C4-2B (cell line): Measurements from ENCODE around the gene WWOX.

Experiments
- ZFX ChIP-seq: fragments of 450-650 bp; IDR thresholded peaks from 2 replicates; pipeline ENCODE4 v1.6.1; 2017
- TF ChIP-seq, protein P1 (sequence below): fragments of 450-650 bp; conservative IDR thresholded peaks from 2 replicates; pipeline ENCODE4 v1.5.1; 2017; ENCODE audit warnings: mild to moderate bottlenecking

DNA sequence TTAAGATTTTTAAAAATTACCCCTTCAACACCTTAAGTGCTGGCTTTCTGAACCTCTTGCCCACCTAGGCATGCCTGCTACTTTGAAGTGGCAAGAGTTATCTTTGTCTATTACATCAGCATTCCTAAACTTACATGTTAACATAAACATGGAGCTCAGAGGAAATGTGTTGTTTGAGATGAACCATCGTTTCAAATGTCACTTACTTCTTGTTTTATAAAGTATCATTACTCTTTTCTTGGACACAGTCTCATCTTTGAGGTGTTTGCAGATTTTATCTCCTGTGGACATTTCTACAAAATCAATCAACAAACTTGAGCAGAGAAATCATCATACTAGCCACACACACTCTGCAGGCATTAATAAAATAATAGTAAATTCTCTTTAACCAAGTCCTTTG lies 184.9 kb downstream of the WWOX start:
- TF ChIP-seq, protein P1, sequence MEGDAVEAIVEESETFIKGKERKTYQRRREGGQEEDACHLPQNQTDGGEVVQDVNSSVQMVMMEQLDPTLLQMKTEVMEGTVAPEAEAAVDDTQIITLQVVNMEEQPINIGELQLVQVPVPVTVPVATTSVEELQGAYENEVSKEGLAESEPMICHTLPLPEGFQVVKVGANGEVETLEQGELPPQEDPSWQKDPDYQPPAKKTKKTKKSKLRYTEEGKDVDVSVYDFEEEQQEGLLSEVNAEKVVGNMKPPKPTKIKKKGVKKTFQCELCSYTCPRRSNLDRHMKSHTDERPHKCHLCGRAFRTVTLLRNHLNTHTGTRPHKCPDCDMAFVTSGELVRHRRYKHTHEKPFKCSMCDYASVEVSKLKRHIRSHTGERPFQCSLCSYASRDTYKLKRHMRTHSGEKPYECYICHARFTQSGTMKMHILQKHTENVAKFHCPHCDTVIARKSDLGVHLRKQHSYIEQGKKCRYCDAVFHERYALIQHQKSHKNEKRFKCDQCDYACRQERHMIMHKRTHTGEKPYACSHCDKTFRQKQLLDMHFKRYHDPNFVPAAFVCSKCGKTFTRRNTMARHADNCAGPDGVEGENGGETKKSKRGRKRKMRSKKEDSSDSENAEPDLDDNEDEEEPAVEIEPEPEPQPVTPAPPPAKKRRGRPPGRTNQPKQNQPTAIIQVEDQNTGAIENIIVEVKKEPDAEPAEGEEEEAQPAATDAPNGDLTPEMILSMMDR, result no peak
- no peak for TF ChIP-seq ZFX
